Measurements from ENCODE around the gene KLK8.

KLK8 gene

DNA sequence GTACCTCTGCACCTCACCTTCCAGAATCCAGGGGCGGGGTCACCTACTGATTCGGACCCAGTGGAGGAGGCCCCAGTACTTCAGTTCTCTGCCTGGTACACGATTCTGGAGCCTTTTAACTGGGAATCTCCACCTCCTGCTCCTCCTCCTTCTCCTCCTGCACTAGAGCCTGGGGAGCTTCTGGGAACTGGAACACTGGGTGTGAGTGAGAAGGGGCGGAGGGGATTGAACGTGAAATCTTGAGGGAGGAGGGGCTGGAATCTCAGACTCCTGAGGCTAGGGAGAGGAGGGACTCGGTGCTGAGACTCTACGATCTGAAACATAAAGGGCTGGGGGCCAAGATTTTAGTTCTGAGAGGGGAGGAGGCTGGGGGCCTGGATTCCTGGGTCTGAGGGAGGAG lies at the start of gene KLK8:
KLK8 (minus strand) TSS at position 90 of the 400 bp plus-strand sequence. CDS start 437 bp downstream, outside the sequence.
- DNase-seq, result no peak

- no peak for DNase-seq
These were observed 45.6 kb upstream of the KLK8 start for GRCh38 chr19:51047031-51047335.

DNA sequence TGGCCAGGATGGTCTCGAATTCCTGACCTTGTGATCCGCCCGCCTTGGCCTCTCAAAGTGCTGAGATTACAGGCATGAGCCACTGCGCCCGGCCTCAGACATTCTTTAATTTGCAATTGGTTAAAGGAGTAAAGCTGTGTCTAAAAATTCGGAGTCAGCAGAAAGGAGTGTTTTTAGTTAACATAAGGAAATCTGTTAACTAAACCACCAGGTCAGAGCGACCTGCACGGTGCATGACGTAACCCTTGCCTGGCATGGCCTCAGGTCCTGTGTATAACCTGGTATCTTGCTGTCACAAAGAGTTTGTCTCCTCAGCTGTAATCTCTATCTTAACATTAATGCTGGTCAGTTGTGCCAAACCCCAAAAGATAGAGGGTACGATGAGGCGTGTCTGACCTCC lies 42.9 kb upstream of the KLK8 start:
- no peak for DNase-seq

DNA sequence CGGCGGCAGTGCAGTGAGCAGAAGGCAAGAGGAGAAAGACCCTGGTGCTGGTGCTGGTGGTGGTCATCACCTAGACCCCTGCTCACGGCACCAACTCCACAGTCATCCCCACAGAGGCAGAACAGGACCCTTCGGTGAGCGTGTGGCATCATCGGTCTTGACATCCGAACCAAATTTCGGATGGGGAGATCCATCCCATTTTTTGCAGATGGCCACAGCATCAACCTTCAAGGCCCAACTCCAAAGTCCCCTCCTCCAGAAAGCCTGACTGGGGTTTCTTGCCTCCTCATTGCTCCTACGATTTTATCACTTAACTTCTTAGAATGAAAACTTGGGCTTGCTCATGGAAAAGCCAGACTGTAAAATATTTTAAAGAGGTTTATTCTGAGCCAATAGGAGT lies 42.1 kb upstream of the KLK8 start:
- DNase-seq, result no peak

- DNase-seq, result no peak
These were observed 38.7 kb upstream of the KLK8 start for GRCh38 chr19:51040151-51040550.

DNA sequence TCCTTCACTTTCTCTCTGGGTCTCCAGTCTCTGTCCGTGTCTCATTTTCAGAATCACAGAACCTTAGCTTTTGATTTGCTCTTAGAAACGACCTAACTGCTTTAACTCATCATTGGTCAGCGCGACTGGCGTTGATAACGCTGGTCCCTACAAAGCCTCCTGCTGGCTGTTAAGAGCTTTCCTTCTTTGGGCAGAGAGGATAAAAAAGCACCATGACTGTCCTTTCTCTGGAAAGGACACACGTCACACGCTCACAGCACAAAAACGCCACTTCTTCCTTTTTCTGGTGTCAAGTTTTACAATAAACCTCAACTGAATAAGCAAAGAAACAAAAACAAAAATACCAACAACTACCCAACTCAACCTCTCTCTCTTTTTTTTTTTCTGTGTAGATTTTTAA lies 35.1 kb upstream of the KLK8 start:
- DNase-seq, result no peak

- no peak for DNase-seq
These were observed 33.3 kb upstream of the KLK8 start, which contains the start of gene KLK12 for GRCh38 chr19:51034704-51035103. Gene KLK12, minus strand, starts transcription at chr19:51035002. Its CDS starts 381 bp downstream, at chr19:51034621.

DNA sequence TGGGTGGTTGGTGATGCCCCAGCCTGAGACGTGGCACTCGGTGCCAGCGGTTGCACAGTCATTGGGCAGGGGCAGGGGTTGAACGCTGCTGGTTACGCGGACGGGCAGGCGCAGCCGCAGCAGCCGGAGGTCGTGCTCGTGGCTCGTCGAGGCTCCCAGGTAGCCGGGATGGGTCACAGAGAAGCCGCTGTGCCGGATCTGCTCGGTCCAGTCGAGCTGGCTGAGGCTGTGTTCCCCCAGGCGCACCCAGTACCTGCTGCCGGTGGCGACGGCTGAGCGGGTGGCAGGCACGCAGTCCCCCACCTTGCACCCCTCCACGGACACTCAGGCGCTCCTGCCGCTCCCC lies 30.4 kb upstream of the KLK8 start:
- DNase-seq, result no peak

DNA sequence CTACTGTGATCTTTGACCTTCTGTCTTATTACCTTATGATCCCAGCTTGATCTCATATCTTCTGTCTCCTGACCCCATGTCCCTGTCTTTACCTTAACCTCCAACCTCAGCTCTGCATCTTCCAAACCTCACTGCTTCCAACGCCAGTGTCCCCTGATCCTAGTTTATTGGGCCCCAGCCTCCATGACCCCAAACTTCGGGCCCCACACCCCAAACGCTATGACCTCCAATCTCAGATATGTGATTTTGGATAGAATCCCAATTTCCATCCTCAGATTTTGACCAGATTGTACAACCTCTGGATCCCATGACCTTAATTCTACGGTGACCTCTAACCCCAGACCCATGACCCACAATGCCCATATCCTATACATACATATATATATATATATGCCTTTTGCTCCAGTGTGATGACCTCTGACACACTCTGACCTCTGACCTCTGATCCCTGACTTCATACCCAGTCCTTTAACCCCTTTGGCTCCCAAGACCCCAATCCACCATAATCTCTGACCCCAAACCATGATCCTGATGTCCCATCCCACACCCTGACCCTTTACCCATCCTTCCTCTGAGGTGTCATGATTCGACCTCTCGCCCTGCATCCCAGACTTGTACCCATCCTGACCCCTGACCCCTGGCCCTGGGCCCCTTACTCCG lies 29.9 kb upstream of the KLK8 start:
- DNase-seq, result no peak

DNA sequence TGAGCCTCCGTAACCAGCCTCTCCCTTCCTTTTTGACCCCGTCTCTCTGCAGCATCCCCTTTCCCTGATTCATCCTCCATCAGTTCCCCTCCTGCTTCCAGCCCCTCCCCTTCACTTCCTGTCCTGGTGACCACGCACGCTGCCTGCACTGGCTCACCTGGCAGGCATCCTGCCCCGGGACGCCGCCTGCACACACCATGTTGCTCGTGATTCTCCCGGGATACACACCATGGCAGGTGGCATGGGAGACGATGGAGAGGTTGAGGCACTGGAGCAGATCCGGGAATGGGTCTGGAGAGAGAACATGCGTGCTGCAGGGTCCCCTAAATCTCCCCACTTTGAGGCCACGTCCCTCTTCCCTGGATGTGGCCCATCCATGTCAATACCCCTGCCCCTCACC lies 29.2 kb upstream of the KLK8 start:
- no peak for DNase-seq

DNA sequence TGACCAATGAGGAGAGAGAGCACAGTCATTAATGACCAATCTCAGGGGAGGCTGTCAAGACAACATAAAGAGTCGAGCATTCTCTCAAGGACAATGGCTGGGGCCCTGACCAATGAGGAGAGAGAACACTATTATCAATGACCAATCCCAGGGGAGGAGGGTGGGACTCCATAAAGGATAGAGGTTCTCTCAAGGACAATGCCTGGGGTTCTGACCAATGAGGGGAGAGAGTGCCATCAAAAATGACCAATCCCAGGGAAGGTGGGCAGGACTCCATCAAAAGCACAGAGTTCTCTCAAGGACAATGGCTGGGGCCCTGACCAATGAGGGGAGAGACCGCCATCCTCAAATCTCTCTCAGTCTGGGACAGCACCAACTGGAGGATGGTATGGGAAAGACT lies 28.3 kb upstream of the KLK8 start:
- DNase-seq, result no peak

DNA sequence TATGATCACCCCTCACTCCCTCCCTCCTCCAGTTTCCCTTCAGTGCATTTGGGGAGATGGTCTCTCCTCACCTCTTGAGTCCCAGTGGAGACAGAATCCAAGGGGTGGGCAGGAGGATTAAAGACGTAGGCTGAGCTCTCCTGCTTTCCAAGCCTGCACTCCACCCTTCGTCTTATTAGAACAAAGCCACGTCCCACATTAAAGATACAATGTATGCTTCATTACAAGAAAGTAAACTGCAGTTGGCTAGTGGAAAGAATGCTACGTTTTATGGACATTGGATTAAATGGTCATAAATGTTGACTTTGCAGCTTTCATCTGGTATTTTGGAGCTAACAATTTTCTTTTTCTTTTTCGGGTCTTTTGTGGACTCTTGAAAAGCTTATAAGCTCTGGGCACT lies 26.5 kb upstream of the KLK8 start:
- no peak for DNase-seq

DNA sequence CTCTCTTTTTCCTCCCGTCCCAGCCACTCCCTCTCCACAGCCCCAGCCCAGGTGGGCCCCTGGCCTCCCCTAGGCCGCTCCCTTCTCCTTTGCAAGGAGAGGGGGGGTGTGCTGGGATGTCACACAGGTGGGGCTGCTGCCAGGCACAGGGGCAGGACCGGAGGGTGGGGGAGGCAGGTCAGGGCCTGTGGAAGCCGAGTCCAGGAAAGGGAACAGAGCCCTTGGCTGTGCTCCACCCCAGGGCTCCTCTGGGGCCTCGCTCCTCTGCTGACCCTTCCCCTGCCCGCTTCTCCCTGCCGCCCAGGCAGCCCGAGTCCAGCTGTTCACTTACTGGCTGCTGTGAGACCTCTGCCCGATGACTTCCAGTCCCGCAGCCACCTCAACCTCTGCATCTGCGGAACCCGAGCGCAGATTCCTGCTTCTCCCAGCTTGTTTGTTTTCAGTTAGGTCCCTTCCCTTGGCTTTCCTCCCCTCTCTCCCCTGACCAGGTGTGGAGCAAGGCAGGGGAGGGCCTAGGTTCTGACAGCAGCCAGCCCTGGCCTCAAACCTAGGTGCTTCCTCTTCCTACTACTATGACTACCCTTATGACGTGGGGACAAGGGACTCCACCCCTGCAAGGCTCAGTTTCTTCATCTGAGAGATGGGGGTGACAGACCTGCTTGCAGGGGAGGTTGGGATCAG lies 25.9 kb upstream of the KLK8 start:
- no peak for DNase-seq

GRCh38 chr19:51026554-51026831 lies 25.1 kb upstream of the KLK8 start, which contains the start of gene KLK11:
Gene KLK11, minus strand, starts transcription at chr19:51026616. Its CDS starts 985 bp downstream, at chr19:51025631.
- DNase-seq, result no peak

DNA sequence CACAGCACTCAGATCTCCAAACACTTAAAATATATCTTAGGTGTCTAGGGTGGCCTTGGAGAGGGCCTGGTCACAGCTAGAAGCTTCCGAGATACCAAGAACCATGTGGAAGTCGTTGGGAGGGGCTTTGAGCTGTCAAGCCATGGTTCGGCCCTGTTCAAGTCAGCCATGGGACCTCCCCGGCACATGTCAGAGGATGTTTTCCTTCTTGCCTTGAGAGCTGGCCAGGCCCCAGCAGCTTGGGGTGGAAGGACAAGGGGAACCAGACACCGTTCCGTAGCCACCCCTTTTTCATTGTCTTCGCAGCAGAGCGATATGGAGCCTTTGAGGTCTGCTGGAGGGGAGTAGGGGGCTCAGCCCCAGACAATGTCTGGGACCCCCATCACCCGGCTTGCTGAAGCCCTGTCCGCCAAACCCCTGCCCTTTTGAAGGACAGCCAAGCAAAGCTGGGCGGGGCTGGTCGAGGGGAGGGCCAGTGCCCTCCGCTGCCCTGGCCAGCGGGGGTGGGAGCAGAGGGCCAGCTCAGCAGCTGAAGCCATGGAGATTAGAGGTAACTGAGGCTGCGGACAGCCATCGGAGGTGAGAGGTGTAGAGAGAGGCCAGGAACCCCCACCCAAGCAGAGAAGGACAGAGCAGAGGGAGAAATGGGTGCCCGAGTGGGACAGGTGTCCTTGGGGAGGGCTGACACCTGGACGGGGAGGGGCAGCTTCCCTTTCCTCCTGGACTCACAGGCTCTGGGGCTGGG lies 24.6 kb upstream of the KLK8 start:
- no peak for DNase-seq

DNA sequence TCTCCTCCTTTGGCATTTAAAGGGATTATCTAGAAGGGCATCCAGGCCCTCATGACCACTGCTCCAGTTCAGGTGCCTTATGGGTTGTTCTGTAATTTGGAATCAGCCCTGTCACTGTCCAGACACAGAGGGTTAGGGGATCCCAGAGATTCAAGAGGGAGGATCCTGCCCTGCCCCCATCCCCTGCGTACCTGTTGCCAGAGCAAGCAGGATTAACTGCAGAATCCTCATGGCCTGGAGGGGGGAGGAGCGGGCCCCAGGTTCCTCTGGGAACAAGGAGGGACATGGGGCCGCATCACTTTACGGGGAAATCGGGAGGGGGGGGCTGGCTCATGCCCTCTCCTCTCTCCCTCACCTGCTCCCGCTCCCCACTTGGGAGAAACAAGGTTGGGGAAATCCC lies 24.0 kb upstream of the KLK8 start:
- no peak for DNase-seq

GRCh38 chr19:51024924-51025323 lies 23.5 kb upstream of the KLK8 start:
- DNase-seq, result no peak

- no peak for DNase-seq
These were observed 22.5 kb upstream of the KLK8 start for GRCh38 chr19:51023946-51024345.

GRCh38 chr19:51022526-51022925 lies 21.1 kb upstream of the KLK8 start:
- DNase-seq, result no peak

GRCh38 chr19:51020988-51021651 lies 19.7 kb upstream of the KLK8 start:
- peak; percentile 9 for DNase-seq

DNA sequence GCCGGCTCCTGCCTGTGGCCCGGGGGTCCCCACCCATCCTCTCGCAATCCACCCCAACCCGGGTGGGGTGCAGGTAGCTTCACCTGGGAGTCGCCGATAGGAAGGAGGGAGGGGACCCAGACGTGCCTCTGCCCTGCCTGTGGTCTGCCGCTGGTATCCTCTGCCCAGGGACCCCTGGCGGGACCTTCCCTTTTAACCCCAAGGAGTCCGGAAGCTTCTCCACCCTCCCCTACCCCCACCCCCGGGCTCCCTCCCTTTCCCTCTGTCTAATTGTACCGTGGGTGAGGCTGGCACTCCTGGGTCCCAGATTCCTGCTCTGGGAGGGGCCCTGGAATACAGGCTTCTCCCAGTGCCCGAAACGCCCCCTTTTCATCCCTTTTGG lies 18.1 kb upstream of the KLK8 start, which contains the start of gene KLK10:
KLK10 (minus strand) TSS at position 166 of the 382 bp plus-strand sequence. CDS start 579 bp downstream, outside the sequence.
- no peak for DNase-seq

DNA sequence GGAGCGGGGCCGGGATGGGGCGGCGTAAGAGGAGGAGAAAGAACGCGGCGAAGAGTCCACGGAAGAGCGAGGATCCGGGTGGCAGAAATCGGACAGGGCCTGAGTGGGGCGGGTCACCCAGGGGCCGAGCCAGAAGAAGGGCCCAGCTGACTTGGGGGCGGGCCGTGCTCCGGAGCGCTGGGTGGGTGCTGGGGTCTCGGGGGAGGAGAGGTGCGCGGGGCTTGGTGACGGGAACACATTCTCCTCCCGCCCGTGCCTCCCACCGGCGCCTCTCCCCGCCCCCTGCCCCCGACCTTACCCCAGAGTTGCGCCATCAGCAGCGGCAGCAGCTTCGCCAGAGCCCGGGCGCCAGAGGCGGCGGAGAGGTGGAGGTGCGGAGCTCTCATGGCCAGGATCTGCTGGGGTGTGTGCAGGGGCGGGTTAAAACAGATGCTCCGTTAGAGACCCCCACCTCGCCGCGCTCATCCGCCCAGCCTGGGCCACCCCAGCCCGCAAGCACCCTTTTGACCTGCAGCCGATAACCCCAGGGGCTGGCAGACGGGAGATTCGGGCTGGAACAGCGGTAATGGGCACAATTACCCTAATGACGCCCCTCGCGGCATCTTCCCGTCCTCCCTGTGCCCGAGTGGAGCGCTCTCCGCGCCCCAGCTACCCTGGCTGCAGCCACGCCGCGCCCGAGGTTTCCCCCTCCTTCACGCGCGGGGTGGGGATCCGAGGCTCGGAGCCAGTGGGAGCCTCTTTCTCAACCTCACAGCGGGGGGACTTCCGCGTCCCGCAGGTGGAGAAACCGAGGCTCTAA lies 17.5 kb upstream of the KLK8 start:
- DNase-seq, result no peak

Data from NCI-H1694 treated with DMSO at 0.1 percent for 48 hours (cell line).